Thymus (tissue), 11 donors: ENCODE measurements around the gene ACTG1. TPM values are rescaled to one million over a fixed set of nuclear protein-coding genes. Genes with fewer than 3 reads are reported as not detected.

Experiments used
- DNase-seq, 9 donors: peaks; one replicate each; pipeline ENCODE4 v3.0.0-alpha.2; 2013; ENCODE audit warnings: low spot score in 9 of 9, low read depth in 6 of 9, missing footprints in 1 of 9
- H3K27ac ChIP-seq, 2 donors: one replicate each; pipeline ENCODE4 v1.5.1; 2013; ENCODE audit warnings: control low read depth in 1 of 2, low read depth in 1 of 2, low read length in 1 of 2, mild to moderate bottlenecking in 1 of 2, moderate library complexity in 1 of 2
- H3K27me3 ChIP-seq, 2 donors: one replicate each; pipeline ENCODE4 v1.5.1; 2013; ENCODE audit warnings: low read length in 1 of 2; ENCODE audit not compliant: control insufficient read depth in 2 of 2, insufficient read depth in 1 of 2
- H3K36me3 ChIP-seq, 2 donors: one replicate each; pipeline ENCODE4 v1.5.1; 2013; ENCODE audit warnings: low read length in 1 of 2, mild to moderate bottlenecking in 1 of 2, moderate library complexity in 1 of 2; ENCODE audit not compliant: control insufficient read depth in 2 of 2, insufficient read depth in 2 of 2
- H3K4me1 ChIP-seq, 2 donors: one replicate each; pipeline ENCODE4 v1.5.1; 2013; ENCODE audit warnings: low read length in 2 of 2; ENCODE audit not compliant: control insufficient read depth in 2 of 2, insufficient read depth in 2 of 2
- H3K4me3 ChIP-seq, 2 donors: one replicate each; pipeline ENCODE4 v1.5.1; 2013; ENCODE audit warnings: low read length in 2 of 2, control low read depth in 1 of 2, mild to moderate bottlenecking in 1 of 2
- H3K9me3 ChIP-seq, 2 donors: one replicate each; pipeline ENCODE4 v1.5.1; 2013; ENCODE audit warnings: low read length in 1 of 2, mild to moderate bottlenecking in 1 of 2; ENCODE audit not compliant: control insufficient read depth in 2 of 2, insufficient read depth in 1 of 2
- WGBS: extraction: QIAGEN DNeasy Blood & Tissue Kit; methylation state at CpG from one replicate; pipeline ENCODE4 v1.1.7; 2013; 5-methylcytosine and 5-hydroxymethylcytosine counted together
- polyA plus RNA-seq: library from polyadenylated mRNA; stranded (reverse); fragments of 200-250 nt; gene quantifications from one replicate; pipeline ENCODE4 v1.2.3, GENCODE V29; 2013
- total RNA-seq: library from RNA; stranded (reverse); fragments of 120-200 nt; gene quantifications from one replicate; pipeline ENCODE4 v1.2.4, GENCODE V29; 2013
- donor health status: healthy.

ACTG1 gene
- total and polyA plus RNA-seq, 2 donors, result 1,837 to 2,739 TPM

GRCh38 chr17:81549826-81550225 lies 37.2 kb upstream of the ACTG1 start:
- H3K36me3 ChIP-seq, result peaks cover 51% of the 10 kb centered on the region in 2 donors
- no peaks in the 10 kb centered on the region for H3K9me3 ChIP-seq
- H3K27ac ChIP-seq, result no peak overlapping the region
- WGBS, result 95% methylated on average over 8 of the region's 8 CpGs
- no peak for DNase-seq
- no peaks in the 10 kb centered on the region for H3K27me3 ChIP-seq
- H3K4me3 ChIP-seq, result no peak overlapping the region
- peaks cover 15 to 28% of the 10 kb centered on the region in 2 donors for H3K4me1 ChIP-seq

DNA sequence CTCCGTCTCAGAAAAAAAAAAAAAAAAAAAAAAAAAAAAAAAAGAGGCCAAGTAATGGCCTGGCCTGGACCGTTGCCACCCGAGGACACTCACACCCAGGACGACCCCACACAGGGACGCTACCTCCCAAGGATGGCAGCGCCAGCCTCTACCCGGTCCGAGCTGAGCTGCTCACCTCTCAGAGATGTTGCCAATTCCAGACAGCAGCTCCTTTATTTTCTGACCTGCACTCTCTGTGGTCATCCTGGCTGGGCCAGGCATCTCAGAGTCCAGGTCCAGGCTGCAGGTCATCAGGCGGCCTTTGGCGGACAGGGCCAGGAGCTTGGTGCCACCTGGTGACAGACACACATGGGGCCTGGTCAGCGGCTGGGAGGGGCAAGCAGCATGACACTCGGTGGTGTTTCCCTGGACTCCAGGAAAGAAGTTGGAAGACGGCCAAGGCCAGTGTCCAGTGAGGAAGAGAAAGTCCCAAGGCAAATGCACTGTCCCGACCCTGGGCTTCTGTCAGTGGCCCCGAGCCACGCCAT lies 36.5 kb upstream of the ACTG1 start:
- H3K27me3 ChIP-seq, result no peaks in the 10 kb centered on the region
- DNase-seq, result no peak
- H3K4me1 ChIP-seq, result peaks cover 15 to 25% of the 10 kb centered on the region in 2 donors
- no peak overlapping the region for H3K27ac ChIP-seq
- H3K4me3 ChIP-seq, result no peak overlapping the region
- peaks cover 56 to 59% of the 10 kb centered on the region in 2 donors for H3K36me3 ChIP-seq
- WGBS, result 94% methylated on average over 15 of the region's 16 CpGs
- H3K9me3 ChIP-seq, result no peaks in the 10 kb centered on the region

GRCh38 chr17:81547614-81547982 lies 35.0 kb upstream of the ACTG1 start:
- no peak for DNase-seq
- no peak overlapping the region for H3K4me3 ChIP-seq
- H3K27ac ChIP-seq, result no peak overlapping the region
- WGBS, result 94% methylated on average over 14 of the region's 14 CpGs
- no peaks in the 10 kb centered on the region for H3K9me3 ChIP-seq
- H3K4me1 ChIP-seq, result peaks cover 6 to 11% of the 10 kb centered on the region in 2 donors
- no peaks in the 10 kb centered on the region for H3K27me3 ChIP-seq
- peaks cover 69 to 73% of the 10 kb centered on the region in 2 donors for H3K36me3 ChIP-seq

DNA sequence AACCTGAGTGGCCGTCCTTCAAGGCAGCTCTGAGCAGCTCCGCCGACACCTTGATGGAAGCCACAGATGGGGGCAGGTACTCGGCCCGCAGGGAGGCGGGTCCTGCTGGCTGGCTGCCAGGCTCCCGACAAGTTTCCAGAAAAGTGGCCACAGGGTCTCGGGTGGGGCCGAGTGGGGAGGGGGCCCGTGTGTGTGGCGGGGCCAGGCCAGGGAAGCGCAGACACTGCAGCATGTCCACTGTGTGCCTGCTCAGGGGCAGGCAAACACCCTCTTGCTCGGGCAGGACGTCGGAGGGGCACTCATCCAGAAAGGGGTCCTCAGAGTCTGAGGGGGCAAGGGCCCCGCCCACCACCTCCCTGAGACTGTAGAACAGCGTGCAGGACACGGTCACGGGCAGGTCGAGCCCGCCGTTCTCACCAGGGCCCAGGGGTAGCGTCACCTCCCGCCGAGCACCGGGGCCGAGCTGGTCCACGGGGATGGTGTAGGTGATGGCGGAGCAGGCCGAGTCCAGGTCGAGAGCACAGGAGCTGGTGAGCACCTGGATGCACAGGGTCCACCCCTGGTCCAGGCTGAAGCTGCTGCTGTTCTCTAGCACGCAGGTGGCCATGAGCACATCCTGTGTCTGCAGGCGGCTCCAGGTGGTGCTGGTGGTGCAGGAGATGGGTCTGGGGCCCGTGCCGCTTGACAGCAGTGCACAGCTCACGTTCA lies 34.5 kb upstream of the ACTG1 start:
- H3K36me3 ChIP-seq, result peaks cover 73 to 78% of the 10 kb centered on the region in 2 donors
- H3K9me3 ChIP-seq, result no peaks in the 10 kb centered on the region
- H3K4me1 ChIP-seq, result peaks cover 6 to 11% of the 10 kb centered on the region in 2 donors
- no peaks in the 10 kb centered on the region for H3K27me3 ChIP-seq
- WGBS, result 94% methylated on average over 36 of the region's 36 CpGs
- DNase-seq, result no peak
- no peak overlapping the region for H3K27ac ChIP-seq
- no peak overlapping the region for H3K4me3 ChIP-seq

- Histone ChIP-seq H3K27me3 (no peaks in the 10 kb centered on the region), H3K4me1 (no peaks in the 10 kb centered on the region), H3K36me3 (peaks cover 76 to 87% of the 10 kb centered on the region in 2 donors), H3K27ac (no peak overlapping the region), H3K9me3 (no peaks in the 10 kb centered on the region), H3K4me3 (no peak overlapping the region)
- no peak for DNase-seq
- WGBS, result 96% methylated on average over 24 of the region's 24 CpGs
Measured at GRCh38 chr17:81545160-81545949, 32.8 kb upstream of the ACTG1 start.

GRCh38 chr17:81544281-81544974 lies 31.8 kb upstream of the ACTG1 start:
- H3K27me3 ChIP-seq, result no peaks in the 10 kb centered on the region
- WGBS, result 95% methylated on average over 16 of the region's 16 CpGs
- no peak for DNase-seq
- no peak overlapping the region for H3K4me3 ChIP-seq
- H3K9me3 ChIP-seq, result no peaks in the 10 kb centered on the region
- H3K27ac ChIP-seq, result no peak overlapping the region
- H3K36me3 ChIP-seq, result peaks cover 72 to 87% of the 10 kb centered on the region in 2 donors
- H3K4me1 ChIP-seq, result no peaks in the 10 kb centered on the region

DNA sequence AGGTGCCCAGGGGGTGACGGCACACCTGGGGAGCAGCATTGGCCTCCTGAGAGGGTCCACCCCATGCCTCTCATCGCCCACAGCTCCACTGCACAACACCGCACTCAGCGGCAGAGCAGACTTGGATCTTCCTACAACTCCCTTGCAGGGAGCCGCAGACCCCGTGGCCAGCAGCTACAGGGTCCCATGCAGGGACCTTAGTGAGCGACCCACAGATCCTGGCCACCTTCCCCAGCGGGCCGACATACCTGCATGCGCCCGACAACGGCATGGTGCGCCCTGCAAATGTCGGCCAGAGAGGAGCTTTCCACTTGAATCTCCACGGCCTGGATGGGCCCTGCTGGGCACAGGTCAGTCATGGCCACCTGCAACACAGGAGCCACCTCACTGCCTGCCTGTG lies 31.2 kb upstream of the ACTG1 start:
- H3K4me1 ChIP-seq, result no peaks in the 10 kb centered on the region
- H3K27ac ChIP-seq, result no peak overlapping the region
- DNase-seq, result no peak
- H3K4me3 ChIP-seq, result no peak overlapping the region
- H3K9me3 ChIP-seq, result no peaks in the 10 kb centered on the region
- no peaks in the 10 kb centered on the region for H3K27me3 ChIP-seq
- peaks cover 70 to 86% of the 10 kb centered on the region in 2 donors for H3K36me3 ChIP-seq
- 98% methylated on average over 15 of the region's 15 CpGs for WGBS

- H3K27ac ChIP-seq, result no peak overlapping the region
- H3K4me3 ChIP-seq, result no peak overlapping the region
- H3K36me3 ChIP-seq, result peaks cover 70 to 91% of the 10 kb centered on the region in 2 donors
- DNase-seq, result no peak
- peaks cover 0 to 2% of the 10 kb centered on the region in 2 donors for H3K27me3 ChIP-seq
- peaks cover 0 to under 1% of the 10 kb centered on the region in 2 donors for H3K9me3 ChIP-seq
- WGBS, result 98% methylated on average over 14 of the region's 14 CpGs
- H3K4me1 ChIP-seq, result no peaks in the 10 kb centered on the region
Measured at GRCh38 chr17:81543339-81543675, 30.7 kb upstream of the ACTG1 start.
